Endothelial cell of umbilical vein (primary cell): ENCODE results near the gene POLRMT. TPM values are rescaled to one million over a fixed set of nuclear protein-coding genes. Genes with fewer than 3 reads are reported as not detected.

ENCODE experiments used
- BruUV-seq: library from RNA; stranded (reverse); fragments of 400-500 nt; replicated peaks from 2 replicates; lab custom pipeline; 2021; lab: Mats Ljungman, UMichigan
- CTCF ChIA-PET: fragments of 300-600, 350-600 bp; sonication (Branson Sonifier 250); formaldehyde crosslinking; loops from one replicate; lab custom pipeline; 2021; ENCODE audit warnings: antibody characterized with exemption, inconsistent platforms; lab: Charles Lee
- POLR2A ChIA-PET: fragments of 300-600, 350-600 bp; sonication (Branson Sonifier 250); formaldehyde crosslinking; loops from one replicate; lab custom pipeline; 2021; ENCODE audit warnings: antibody characterized with exemption, inconsistent platforms; lab: Charles Lee
- DNase-seq: peaks from one replicate; pipeline ENCODE4 v3.0.0-alpha.2; 2011; ENCODE audit warnings: low read depth, low spot score
- FAIRE-seq: peaks from 2 replicates; lab custom pipeline; 2011; peaks lifted over from hg19 to GRCh38; lab: Jason Lieb, UNC
- H2AFZ ChIP-seq: 2 replicates; pipeline ENCODE4 v1.6.0; 2012; ENCODE audit warnings: low read depth, low read length, control low read depth, inconsistent platforms
- H3K27ac ChIP-seq: 2 replicates; pipeline ENCODE4 v1.5.1; 2011; ENCODE audit warnings: low read depth, mild to moderate bottlenecking, control low read depth, low read length, moderate library complexity; ENCODE audit not compliant: insufficient read depth
- H3K27me3 ChIP-seq, 2 experiments: 2 replicates each; pipeline versions ENCODE4 v1.6.0 to v1.6.1; 2011; ENCODE audit warnings: low read length in 2 of 2, mixed read lengths in 1 of 2; ENCODE audit not compliant: control insufficient read depth in 2 of 2, insufficient read depth in 2 of 2
- H3K36me3 ChIP-seq, 2 experiments: 2 replicates in 1 of 2; 3 replicates in 1 of 2; pipeline ENCODE4 v1.5.1; 2011; ENCODE audit warnings: low read length in 2 of 2, mild to moderate bottlenecking in 1 of 2, moderate library complexity in 1 of 2; ENCODE audit not compliant: control insufficient read depth in 2 of 2, insufficient read depth in 2 of 2; ENCODE audit errors: extremely low read depth in 1 of 2
- H3K4me1 ChIP-seq: 3 replicates; pipeline ENCODE4 v1.5.1; 2011; ENCODE audit warnings: mild to moderate bottlenecking, low read length; ENCODE audit not compliant: control insufficient read depth, insufficient read depth; ENCODE audit errors: extremely low read depth
- H3K4me2 ChIP-seq: 2 replicates; pipeline ENCODE4 v1.6.1; 2011; ENCODE audit warnings: low read length, control low read depth, mixed read lengths; ENCODE audit not compliant: insufficient read depth
- H3K4me3 ChIP-seq, 3 experiments: fragments of 200-600 bp in 1 of 3; sonication (generic), shearing (Covaris generic) in 1 of 3; replicated peaks in 1 of 3; 2 replicates each; pipeline ENCODE4 v1.5.1; 2011 to 2016; ENCODE audit warnings: control low read depth in 3 of 3, low read length in 3 of 3, mild to moderate bottlenecking in 2 of 3, inconsistent platforms in 1 of 3, low read depth in 1 of 3, moderate library complexity in 1 of 3; ENCODE audit not compliant: insufficient read depth in 1 of 3
- H3K79me2 ChIP-seq: 2 replicates; pipeline ENCODE4 v1.6.0; 2012; ENCODE audit warnings: low read length, inconsistent platforms; ENCODE audit not compliant: control insufficient read depth, insufficient read depth
- H3K9ac ChIP-seq: replicated peaks from 2 replicates; pipeline ENCODE3; 2011; ENCODE audit warnings: low read length, control low read depth; ENCODE audit not compliant: insufficient read depth; ENCODE audit errors: extremely low read depth
- H3K9me1 ChIP-seq: replicated peaks from 3 replicates; pipeline ENCODE4 v1.6.0; 2011; ENCODE audit warnings: mild to moderate bottlenecking, low read length; ENCODE audit not compliant: control insufficient read depth, insufficient read depth; ENCODE audit errors: extremely low read depth
- H3K9me3 ChIP-seq: replicated peaks from 2 replicates; pipeline ENCODE4 v1.5.1; 2012; ENCODE audit warnings: low read length, inconsistent platforms; ENCODE audit not compliant: control insufficient read depth, insufficient read depth
- H4K20me1 ChIP-seq: replicated peaks from 2 replicates; pipeline ENCODE3; 2011; ENCODE audit warnings: mild to moderate bottlenecking, low read length; ENCODE audit not compliant: control insufficient read depth, insufficient read depth; ENCODE audit errors: extremely low read depth
- CTCF ChIP-seq, 2 donors: IDR thresholded peaks; 1 replicate in 1 of 2; 2 replicates in 1 of 2; pipeline ENCODE4 v1.5.1; 2011; ENCODE audit warnings: low read length in 2 of 2, mild to moderate bottlenecking in 2 of 2, moderate library complexity in 2 of 2, control low read depth in 1 of 2, inconsistent platforms in 1 of 2, low read depth in 1 of 2; ENCODE audit not compliant: insufficient read depth in 1 of 2; ENCODE audit errors: extremely low read depth in 1 of 2
- FOS ChIP-seq: IDR thresholded peaks from 2 replicates; pipeline ENCODE4 v1.6.1; 2011; ENCODE audit warnings: mild to moderate bottlenecking, low read length, moderate library complexity, borderline replicate concordance; ENCODE audit not compliant: insufficient read depth
- GATA2 ChIP-seq: IDR thresholded peaks from 2 replicates; pipeline ENCODE4 v1.7.0; 2011; ENCODE audit warnings: low read depth, mild to moderate bottlenecking, moderate library complexity, mixed read lengths, low read length; ENCODE audit not compliant: insufficient read length, insufficient read depth
- JUN ChIP-seq: IDR thresholded peaks from 2 replicates; pipeline ENCODE4 v1.6.1; 2011; ENCODE audit warnings: borderline replicate concordance, low read depth; ENCODE audit not compliant: insufficient read length, insufficient read depth
- POLR2AphosphoS5 ChIP-seq: IDR thresholded peaks from 2 replicates; pipeline ENCODE4 v1.6.1; 2012; ENCODE audit warnings: low read depth, mild to moderate bottlenecking, control low read depth, low read length, moderate library complexity; ENCODE audit not compliant: insufficient read depth
- dilution Hi-C: fragments of 300-500 bp; cut with MboI; formaldehyde crosslinking; loops from one replicate; pipeline ENCODE4 v1.15.0; 2019; ENCODE audit warnings: low sequenced_read_pairs; ENCODE audit not compliant: extremely low pct_ligation_motif_present
- intact Hi-C: fragments of 100-400 bp; cut with micrococcal nuclease; formaldehyde crosslinking; loops from one replicate; pipeline ENCODE4 v1.10.0; 2022
- polyA plus RNA-seq, 4 experiments: library from polyadenylated mRNA; depleted of rRNA in 3 of 4; stranded (reverse) in 3 of 4; unstranded in 1 of 4; fragments of >200 nt; gene quantifications; 2 replicates each; pipeline versions ENCODE4 v1.2.1 to v1.2.3, GENCODE V29; 2011 to 2012; ENCODE audit warnings: missing spikeins in 1 of 4
- total RNA-seq: library from RNA; stranded (reverse); gene quantifications from 2 replicates; pipeline ENCODE4 v1.2.3, GENCODE V29; 2021

POLRMT gene
- total and polyA plus RNA-seq, 2 donors (not counting 3 experiments of a cell fraction or from before 2014, with no cell fraction given): 38.9 to 50.6 TPM

GRCh38 chr19:663682-664117 lies 30.4 kb upstream of the POLRMT start:
- Histone ChIP-seq H3K4me3 (peak overlapping the region in 2 of 3 experiments; percentile 27 to 29), H3K79me2 (peaks cover 43% of the 10 kb centered on the region), H3K27ac (peak overlapping the region; percentile 44), H2AFZ (peak overlapping the region; percentile 93), H3K9me3 (no peaks in the 10 kb centered on the region), H3K36me3 (no peaks in the 10 kb centered on the region), H3K9me1 (no peaks in the 10 kb centered on the region), H4K20me1 (no peaks in the 10 kb centered on the region), H3K4me1 (peaks cover 19% of the 10 kb centered on the region), H3K9ac (peak overlapping the region; percentile 43), H3K4me2 (peak overlapping the region; percentile 62), H3K27me3 (no peaks in the 10 kb centered on the region)
- TF ChIP-seq CTCF (IDR thresholded peaks at IDR 0.05; ENCODE audit: extremely low read depth in 1 of 2, insufficient read depth in 1 of 2, low read depth in 1 of 2, low read length in 2 of 2) (no peak), POLR2AphosphoS5 (no peak), GATA2 (no peak), JUN (no peak), FOS (no peak)
- ChIA-PET CTCF (interaction anchor here (0.8 to 1.9 kb wide), 6 partner anchors 14 to 79 kb away, joined by 3 to 67 read pairs (median 4); no protein-coding TSS in a partner anchor), POLR2A (no interaction called here)
- FAIRE-seq (no peak), DNase-seq (no peak)
- no TSS peak for BruUV-seq
- intact Hi-C loops: loop anchor here (1.0 to 2.0 kb wide), 3 partner anchors 17 to 206 kb away; no protein-coding TSS in a partner anchor
- dilution Hi-C loops: no loop called here
